Calu3 (cell line): ENCODE measurements around the gene ARL2. TPM values are rescaled to one million over a fixed set of nuclear protein-coding genes. Genes with fewer than 3 reads are reported as not detected.

ENCODE experiments used
- BruUV-seq: library from RNA; stranded (reverse); fragments of 400-500 nt; replicated peaks from 2 replicates; lab custom pipeline; 2021; lab: Mats Ljungman, UMichigan
- CTCF ChIA-PET: fragments of 300-600 bp; sonication (Branson Sonifier 250); formaldehyde crosslinking; loops from one replicate; lab custom pipeline; 2022; ENCODE audit warnings: antibody characterized with exemption; lab: Charles Lee
- DNase-seq: peaks from one replicate; pipeline ENCODE4 v3.0.0; 2022
- H3K27ac Mint-ChIP-seq: one replicate; pipeline ENCODE4 v1.8.0; 2022; ENCODE audit warnings: mixed read lengths; ENCODE audit not compliant: unreplicated experiment
- H3K27me3 Mint-ChIP-seq: one replicate; pipeline ENCODE4 v1.8.0; 2022; ENCODE audit warnings: mixed read lengths; ENCODE audit not compliant: unreplicated experiment
- H3K36me3 Mint-ChIP-seq: one replicate; pipeline ENCODE4 v1.8.0; 2022; ENCODE audit warnings: mild to moderate bottlenecking, moderate library complexity, mixed read lengths; ENCODE audit not compliant: insufficient read depth, unreplicated experiment
- H3K4me1 Mint-ChIP-seq: one replicate; pipeline ENCODE4 v1.8.0; 2022; ENCODE audit warnings: mild to moderate bottlenecking, low read depth, mixed read lengths; ENCODE audit not compliant: unreplicated experiment
- H3K4me3 Mint-ChIP-seq: one replicate; pipeline ENCODE4 v1.8.0; 2022; ENCODE audit warnings: mild to moderate bottlenecking, low read depth, moderate library complexity, mixed read lengths; ENCODE audit not compliant: unreplicated experiment
- H3K9me3 Mint-ChIP-seq: one replicate; pipeline ENCODE4 v1.8.0; 2022; ENCODE audit warnings: low read depth, mixed read lengths; ENCODE audit not compliant: unreplicated experiment
- intact Hi-C: fragments of 100-400 bp; cut with micrococcal nuclease; formaldehyde crosslinking; loops from one replicate; pipeline ENCODE4 v1.10.0; 2022; ENCODE audit not compliant: unreplicated experiment
- total RNA-seq: library from RNA; stranded (reverse); gene quantifications from 2 replicates; pipeline ENCODE4 v1.2.3, GENCODE V29; 2022
- TF ChIP-seq, protein P1 (sequence below): fragments of 200-600 bp; IDR thresholded peaks from one replicate; pipeline ENCODE4 v1.8.0; 2022; ENCODE audit warnings: antibody characterized with exemption; ENCODE audit not compliant: unreplicated experiment

Gene ARL2
- total RNA-seq, 1 experiment from 2014 or later = 62.6 TPM

DNA sequence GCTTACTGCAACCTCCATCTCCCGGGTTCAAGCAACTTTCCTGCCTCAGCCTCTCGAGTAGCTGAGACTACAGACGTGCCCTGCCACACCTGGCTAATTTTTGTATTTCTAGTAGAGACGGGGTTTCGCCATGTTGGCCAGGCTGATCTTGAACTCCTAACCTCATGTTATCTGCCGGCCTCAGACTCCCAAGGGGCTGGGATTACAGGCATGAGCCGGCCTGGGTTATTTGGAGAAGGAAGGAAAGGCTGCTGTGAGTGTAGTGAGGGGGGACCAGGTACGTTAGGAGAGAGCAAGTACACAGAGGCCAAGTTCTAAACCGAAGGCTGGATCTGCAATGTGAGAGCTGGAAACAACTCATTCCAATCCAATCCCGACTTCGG is 17.6 kb upstream of the ARL2 start:
- TF ChIP-seq, protein P1, sequence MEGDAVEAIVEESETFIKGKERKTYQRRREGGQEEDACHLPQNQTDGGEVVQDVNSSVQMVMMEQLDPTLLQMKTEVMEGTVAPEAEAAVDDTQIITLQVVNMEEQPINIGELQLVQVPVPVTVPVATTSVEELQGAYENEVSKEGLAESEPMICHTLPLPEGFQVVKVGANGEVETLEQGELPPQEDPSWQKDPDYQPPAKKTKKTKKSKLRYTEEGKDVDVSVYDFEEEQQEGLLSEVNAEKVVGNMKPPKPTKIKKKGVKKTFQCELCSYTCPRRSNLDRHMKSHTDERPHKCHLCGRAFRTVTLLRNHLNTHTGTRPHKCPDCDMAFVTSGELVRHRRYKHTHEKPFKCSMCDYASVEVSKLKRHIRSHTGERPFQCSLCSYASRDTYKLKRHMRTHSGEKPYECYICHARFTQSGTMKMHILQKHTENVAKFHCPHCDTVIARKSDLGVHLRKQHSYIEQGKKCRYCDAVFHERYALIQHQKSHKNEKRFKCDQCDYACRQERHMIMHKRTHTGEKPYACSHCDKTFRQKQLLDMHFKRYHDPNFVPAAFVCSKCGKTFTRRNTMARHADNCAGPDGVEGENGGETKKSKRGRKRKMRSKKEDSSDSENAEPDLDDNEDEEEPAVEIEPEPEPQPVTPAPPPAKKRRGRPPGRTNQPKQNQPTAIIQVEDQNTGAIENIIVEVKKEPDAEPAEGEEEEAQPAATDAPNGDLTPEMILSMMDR = no peak
- intact Hi-C loops = loop anchor here (5.0 kb wide), 2 partner anchors 79 to 149 kb away; partner anchors contain the start of gene ATG2A

GRCh38 chr11:64996710-64997380 is 17.1 kb upstream of the ARL2 start, which contains the start of gene BATF2:
TSS of gene BATF2 (minus strand) at chr11:64996971. CDS start at chr11:64996914, 57 bp downstream.
- TF ChIP-seq, protein P1 = no peak
- Mint-ChIP-seq H3K27ac (peak within 1 kb of the TSS; percentile 82), H3K9me3 (no peaks in the 10 kb centered on the region), H3K27me3 (no peaks in the 10 kb centered on the region), H3K4me3 (peak within 1 kb of the TSS; percentile 68), H3K4me1 (peaks cover 28% of the 10 kb centered on the region), H3K36me3 (peaks cover 12% of the 10 kb centered on the region)
- DNase-seq = peak; percentile 84
- no TSS peak for BruUV-seq
- intact Hi-C loops = loop anchor here (5.0 kb wide), 2 partner anchors 80 to 150 kb away; partner anchors contain the start of gene ATG2A
- CTCF ChIA-PET = interaction anchor here (0.5 to 2.1 kb wide), 15 partner anchors 10 to 209 kb away, joined by 3 to 12 read pairs (median 4); partner anchors contain the start of genes ARL2, CDC42BPG, EHD1 and MAJIN

More for the DNA sequence above, 17.6 kb upstream of the ARL2 start:
- CTCF ChIA-PET = interaction anchor here (0.5 to 2.1 kb wide), 12 partner anchors 11 to 209 kb away, joined by 3 to 12 read pairs (median 4); partner anchors contain the start of genes ARL2, CDC42BPG and MAJIN
- H3K9me3 Mint-ChIP-seq = no peaks in the 10 kb centered on the region
- peaks cover 12% of the 10 kb centered on the region for H3K36me3 Mint-ChIP-seq
- TSS peak; percentile 71 for BruUV-seq
- no peaks in the 10 kb centered on the region for H3K27me3 Mint-ChIP-seq
- peak overlapping the region; percentile 68 for H3K4me3 Mint-ChIP-seq
- no peak for DNase-seq
- peaks cover 28% of the 10 kb centered on the region for H3K4me1 Mint-ChIP-seq
- peak overlapping the region; percentile 82 for H3K27ac Mint-ChIP-seq

DNA sequence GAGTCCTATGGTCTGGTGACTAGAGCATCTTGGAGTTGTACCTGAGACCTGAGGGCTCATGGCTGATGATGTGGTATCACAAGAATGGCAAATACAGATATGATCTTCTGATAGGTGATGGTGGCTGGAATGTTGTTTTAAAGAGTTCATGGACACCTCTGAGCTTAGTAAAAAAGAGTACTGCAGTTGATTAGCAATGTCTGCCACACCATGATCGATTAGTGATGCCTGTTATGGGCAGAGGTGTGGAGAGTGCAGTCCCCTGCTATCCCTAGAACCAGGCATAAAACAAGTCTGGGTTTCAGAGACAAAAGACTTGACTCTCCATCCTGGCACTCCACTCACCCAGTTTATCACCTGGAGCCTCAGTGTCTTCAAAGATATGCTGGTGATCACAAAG is 15.8 kb upstream of the ARL2 start:
- TF ChIP-seq, protein P1 = no peak
- BruUV-seq = no TSS peak
- intact Hi-C loops = loop anchor here (5.0 kb wide), 2 partner anchors 81 to 151 kb away; partner anchors contain the start of gene ATG2A
- H3K27me3 Mint-ChIP-seq = no peaks in the 10 kb centered on the region
- H3K27ac Mint-ChIP-seq = peak overlapping the region; percentile 76
- peaks cover 12% of the 10 kb centered on the region for H3K36me3 Mint-ChIP-seq
- no peaks in the 10 kb centered on the region for H3K9me3 Mint-ChIP-seq
- CTCF ChIA-PET = interaction anchor here (1.5 kb wide), 2 partner anchors 9 to 16 kb away, joined by 3 to 5 read pairs; partner anchors contain the start of gene ARL2
- DNase-seq = no peak
- peak overlapping the region; percentile 36 for H3K4me3 Mint-ChIP-seq
- H3K4me1 Mint-ChIP-seq = peaks cover 28% of the 10 kb centered on the region

DNA sequence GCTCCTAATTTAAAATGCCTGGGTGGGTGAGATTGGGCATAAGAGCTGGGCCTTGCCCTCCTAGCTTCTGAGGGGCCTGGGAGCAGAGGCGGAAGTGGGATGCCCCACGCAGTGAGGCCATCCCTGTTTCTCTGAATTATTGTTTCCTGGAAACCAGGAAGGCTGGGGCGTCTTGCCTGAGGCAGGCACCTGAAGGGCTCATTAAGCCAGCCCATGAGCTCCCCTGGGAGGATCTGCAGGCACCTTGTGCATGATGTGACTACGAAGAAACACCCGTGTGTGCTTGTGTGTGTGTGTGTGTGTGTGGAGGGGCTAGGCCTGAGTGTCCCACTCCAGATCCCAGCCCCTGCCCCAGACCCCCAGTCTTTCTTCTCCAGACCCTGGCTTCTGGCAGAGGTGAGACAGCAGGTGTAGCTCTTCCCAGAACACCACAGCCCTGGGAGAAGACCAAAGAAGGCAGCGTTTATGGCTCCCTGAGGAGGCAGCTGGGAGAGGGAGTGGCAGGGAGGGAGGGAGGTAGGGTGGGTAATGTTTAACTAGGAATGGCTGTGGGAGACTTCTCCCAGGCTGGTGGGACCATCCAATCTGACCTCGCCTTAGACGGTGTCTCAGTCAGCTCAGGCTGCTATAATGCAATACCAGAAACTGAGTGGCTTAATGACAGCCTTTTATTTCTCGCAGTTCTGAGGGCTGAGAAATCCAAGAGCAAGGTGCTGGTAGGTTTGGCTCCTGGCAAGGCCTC is 15.1 kb upstream of the ARL2 start:
- intact Hi-C loops = loop anchor here (5.0 kb wide), 2 partner anchors 82 to 152 kb away; partner anchors contain the start of gene ATG2A
- peak overlapping the region; percentile 76 for H3K27ac Mint-ChIP-seq
- peaks cover 12% of the 10 kb centered on the region for H3K36me3 Mint-ChIP-seq
- BruUV-seq = no TSS peak
- no peaks in the 10 kb centered on the region for H3K27me3 Mint-ChIP-seq
- CTCF ChIA-PET = interaction anchor here (1.5 kb wide), 2 partner anchors 8 to 15 kb away, joined by 3 to 5 read pairs; partner anchors contain the start of gene ARL2
- H3K4me1 Mint-ChIP-seq = peaks cover 28% of the 10 kb centered on the region
- DNase-seq = peak; percentile 44
- no peaks in the 10 kb centered on the region for H3K9me3 Mint-ChIP-seq
- TF ChIP-seq, protein P1 = no peak
- peak overlapping the region; percentile 36 for H3K4me3 Mint-ChIP-seq
